Aorta (tissue), 5 donors: ENCODE measurements around the gene CACHD1. TPM values are rescaled to one million over a fixed set of nuclear protein-coding genes. Genes with fewer than 3 reads are reported as not detected.

Experiments used
- ATAC-seq: fragments of 200-7000 bp; cut with Tn5 transposase; one replicate; pipeline ENCODE4 v1.9.1; 2022; ENCODE audit warnings: moderate library complexity; ENCODE audit not compliant: low FRiP score
- DNase-seq, 2 donors: peaks; one replicate each; pipeline ENCODE4 v3.0.0-alpha.2; 2020
- H3K27ac ChIP-seq, 2 donors: one replicate each; pipeline ENCODE4 v1.5.1; 2013; ENCODE audit warnings: low read length in 2 of 2, mild to moderate bottlenecking in 2 of 2, moderate library complexity in 2 of 2, control low read depth in 1 of 2, inconsistent platforms in 1 of 2, low read depth in 1 of 2
- H3K27me3 ChIP-seq, 2 donors: one replicate each; pipeline ENCODE4 v1.6.1; 2013; ENCODE audit warnings: control low read depth in 1 of 2, low read length in 1 of 2, mild to moderate bottlenecking in 1 of 2, moderate library complexity in 1 of 2; ENCODE audit not compliant: insufficient read depth in 2 of 2, control insufficient read depth in 1 of 2
- H3K36me3 ChIP-seq, 2 donors: one replicate each; pipeline ENCODE4 v1.6.1; 2013; ENCODE audit warnings: control low read depth in 1 of 2, low read length in 1 of 2, mild to moderate bottlenecking in 1 of 2; ENCODE audit not compliant: insufficient read depth in 2 of 2, control insufficient read depth in 1 of 2
- H3K4me1 ChIP-seq, 2 donors: one replicate each; pipeline ENCODE4 v1.6.1; 2013; ENCODE audit warnings: low read length in 2 of 2, control low read depth in 1 of 2, mild to moderate bottlenecking in 1 of 2, moderate library complexity in 1 of 2; ENCODE audit not compliant: insufficient read depth in 2 of 2, control insufficient read depth in 1 of 2
- H3K4me3 ChIP-seq, 2 donors: one replicate each; pipeline ENCODE4 v1.5.1; 2013; ENCODE audit warnings: low read length in 2 of 2, control low read depth in 1 of 2, mild to moderate bottlenecking in 1 of 2
- H3K9me3 ChIP-seq: one replicate; pipeline ENCODE4 v1.6.1; 2013; ENCODE audit warnings: mild to moderate bottlenecking, low read length; ENCODE audit not compliant: control insufficient read depth
- WGBS, 2 donors: extraction: QIAGEN DNeasy Blood & Tissue Kit; methylation state at CpG; one replicate each; pipeline ENCODE4 v1.1.7; 2013; 5-methylcytosine and 5-hydroxymethylcytosine counted together
- intact Hi-C, 2 donors: fragments of 100-400 bp; cut with DNase I; formaldehyde crosslinking; loops; one replicate each; pipeline versions ENCODE4 v1.14.2 to v1.15.0; 2022
- polyA plus RNA-seq, 2 donors: library from polyadenylated mRNA; stranded (reverse); fragments of 200-250 nt; gene quantifications; one replicate each; pipeline ENCODE4 v1.2.3, GENCODE V29; 2013
- total RNA-seq, 2 donors: library from RNA; stranded (reverse); fragmentation: NEBNext Ultra II Directional; extraction: Animal tissue kit (Norgen Biotek cat#: 25700); gene quantifications; one replicate each; pipeline ENCODE4 v1.2.1, GENCODE V29; 2021
- donor health status: healthy with polysubstance abuse.
- donor health status: Bipolar disorder and iron deficiency.
- donor health status: DM: no; HTN: no; CAD: no.
- donor health status: DM: no; HTN: no; CAD: no.
- donor health status: DM: yes; HTN: yes; CAD: no.

Gene CACHD1
- total and polyA plus RNA-seq, 4 donors = 1.4 to 26.5 (median 5.0) TPM

DNA sequence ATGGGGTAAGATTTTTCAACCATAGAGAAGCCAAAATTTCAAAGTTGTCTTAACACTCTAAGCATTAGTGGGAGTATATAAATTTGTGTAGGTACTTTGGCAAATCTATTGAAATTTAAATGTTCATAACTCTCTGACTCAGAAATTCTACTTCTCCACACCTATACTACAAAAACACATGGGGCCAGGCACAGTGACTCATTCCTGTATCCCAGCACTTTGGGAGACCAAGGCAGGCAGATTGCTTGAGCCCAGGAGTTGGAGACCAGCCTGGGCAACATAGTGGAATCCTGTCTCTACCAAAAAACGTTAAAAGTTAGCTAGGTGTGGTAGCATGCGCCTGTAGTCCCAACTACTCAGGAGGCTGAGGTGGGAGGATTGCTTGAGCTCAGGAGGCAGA is 233.7 kb downstream of the CACHD1 start:
- no peaks in the 10 kb centered on the region for H3K27me3 ChIP-seq
- H3K27ac ChIP-seq = no peak overlapping the region
- 82 to 84% methylated on average over 2 of the region's 2 CpGs for WGBS, 2 donors
- H3K36me3 ChIP-seq = no peaks in the 10 kb centered on the region
- H3K4me3 ChIP-seq = no peak overlapping the region
- DNase-seq (no peak), ATAC-seq (no peak)
- no peaks in the 10 kb centered on the region for H3K4me1 ChIP-seq
- intact Hi-C loops = no loop called here
- no peaks in the 10 kb centered on the region for H3K9me3 ChIP-seq

DNA sequence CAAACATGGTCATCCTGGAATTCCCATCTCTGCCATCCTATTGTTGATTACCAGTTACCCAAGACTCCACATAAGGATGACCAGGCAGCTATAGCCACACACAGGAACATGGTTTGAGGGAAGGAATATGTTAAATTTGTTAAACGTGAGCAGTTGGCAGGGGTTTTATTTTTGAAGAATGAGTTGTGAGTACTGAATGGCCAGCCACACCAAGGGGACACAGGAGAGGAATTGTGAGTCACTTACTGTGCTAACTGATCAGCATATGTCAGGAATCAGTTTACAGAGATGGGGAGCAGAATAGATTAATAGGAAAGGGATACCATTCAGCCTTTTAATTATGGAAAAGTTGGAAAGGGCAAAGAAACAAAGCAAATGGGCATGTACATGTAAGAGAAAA is 235.7 kb downstream of the CACHD1 start:
- no peak overlapping the region for H3K27ac ChIP-seq
- no peak for DNase-seq

DNA sequence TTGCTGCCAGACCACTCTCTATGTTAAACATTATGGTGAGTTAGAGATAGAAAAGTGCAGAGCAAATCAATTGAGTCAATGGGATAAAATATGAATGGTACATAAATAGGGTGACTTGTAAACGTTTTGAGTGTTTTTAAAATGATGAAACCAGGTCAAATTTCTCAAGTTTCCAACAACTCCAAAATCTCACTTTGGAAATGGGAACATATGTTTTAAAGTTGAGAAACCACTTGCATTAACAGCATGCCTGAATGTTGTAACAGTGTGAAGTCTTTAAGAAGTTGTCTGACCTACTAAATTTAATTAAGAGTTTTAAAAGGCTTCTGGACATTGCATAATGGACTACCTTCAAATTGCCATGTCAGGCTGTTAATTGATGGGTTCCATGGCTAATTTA is 241.3 kb downstream of the CACHD1 start:
- H3K36me3 ChIP-seq = no peaks in the 10 kb centered on the region
- no peak overlapping the region for H3K4me3 ChIP-seq
- DNase-seq (no peak), ATAC-seq (no peak)
- no peaks in the 10 kb centered on the region for H3K4me1 ChIP-seq
- no peaks in the 10 kb centered on the region for H3K27me3 ChIP-seq
- H3K27ac ChIP-seq = no peak overlapping the region
- H3K9me3 ChIP-seq = no peaks in the 10 kb centered on the region
- WGBS, 2 donors = 35 to 36% methylated on average over 1 of the region's 1 CpG
- intact Hi-C loops = no loop called here

More for the DNA sequence above, 235.7 kb downstream of the CACHD1 start:
- Histone ChIP-seq H3K36me3 (no peaks in the 10 kb centered on the region), H3K9me3 (no peaks in the 10 kb centered on the region), H3K4me3 (no peak overlapping the region), H3K4me1 (no peaks in the 10 kb centered on the region), H3K27me3 (no peaks in the 10 kb centered on the region)
- ATAC-seq = no peak
- intact Hi-C loops = no loop called here
- WGBS, 2 donors = 3 to 12% methylated on average over 1 of the region's 1 CpG

DNA sequence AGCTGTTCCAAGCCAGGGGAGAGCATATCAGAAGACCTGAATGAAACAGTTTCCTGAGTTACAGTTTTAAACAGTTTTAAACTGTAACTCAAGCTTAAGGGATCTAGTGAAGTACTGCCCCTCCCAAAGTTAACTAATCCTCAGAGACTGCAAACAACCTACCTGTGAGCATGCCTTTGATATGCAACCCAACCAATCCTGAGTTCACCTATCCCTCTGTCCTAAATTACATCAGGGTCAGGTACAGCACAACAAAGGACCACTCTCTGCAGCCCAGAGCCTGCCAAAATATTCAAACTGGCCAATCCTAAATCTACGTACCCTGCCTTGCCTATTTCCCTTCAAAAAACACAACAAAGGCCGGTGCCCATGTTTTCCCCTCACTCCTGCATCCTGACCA is 242.1 kb downstream of the CACHD1 start:
- H3K9me3 ChIP-seq = no peaks in the 10 kb centered on the region
- H3K27me3 ChIP-seq = no peaks in the 10 kb centered on the region
- intact Hi-C loops = no loop called here
- H3K36me3 ChIP-seq = no peaks in the 10 kb centered on the region
- DNase-seq = no peak
- no peaks in the 10 kb centered on the region for H3K4me1 ChIP-seq
- ATAC-seq = no peak
- H3K27ac ChIP-seq = no peak overlapping the region
- no peak overlapping the region for H3K4me3 ChIP-seq
- WGBS, 2 donors = 70 to 81% methylated on average over 2 of the region's 2 CpGs

DNA sequence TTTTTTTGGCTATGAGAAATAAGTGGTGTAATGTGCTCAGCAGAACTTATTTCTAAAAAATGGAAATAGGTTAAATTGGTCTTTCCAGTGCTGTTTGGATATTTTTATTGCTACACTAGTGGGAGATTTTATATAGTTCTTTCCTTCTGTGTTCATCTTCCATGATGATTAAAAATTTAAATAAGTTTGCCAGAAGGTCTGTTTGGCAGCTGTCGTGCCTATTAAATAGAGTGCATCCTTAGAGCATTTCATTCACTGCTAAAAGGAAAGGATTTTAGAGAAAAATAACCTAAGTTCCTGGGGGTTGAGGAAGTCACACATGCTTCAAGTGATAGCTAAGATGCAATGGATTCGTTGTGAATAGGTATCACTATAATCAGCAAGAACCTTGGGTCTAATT is 245.3 kb downstream of the CACHD1 start:
- Histone ChIP-seq H3K27me3 (no peaks in the 10 kb centered on the region), H3K4me1 (no peaks in the 10 kb centered on the region), H3K4me3 (no peak overlapping the region), H3K9me3 (no peaks in the 10 kb centered on the region), H3K27ac (no peak overlapping the region), H3K36me3 (no peaks in the 10 kb centered on the region)
- WGBS, 2 donors = 85 to 86% methylated on average over 2 of the region's 2 CpGs
- intact Hi-C loops = no loop called here
- no peak for DNase-seq
- no peak for ATAC-seq

DNA sequence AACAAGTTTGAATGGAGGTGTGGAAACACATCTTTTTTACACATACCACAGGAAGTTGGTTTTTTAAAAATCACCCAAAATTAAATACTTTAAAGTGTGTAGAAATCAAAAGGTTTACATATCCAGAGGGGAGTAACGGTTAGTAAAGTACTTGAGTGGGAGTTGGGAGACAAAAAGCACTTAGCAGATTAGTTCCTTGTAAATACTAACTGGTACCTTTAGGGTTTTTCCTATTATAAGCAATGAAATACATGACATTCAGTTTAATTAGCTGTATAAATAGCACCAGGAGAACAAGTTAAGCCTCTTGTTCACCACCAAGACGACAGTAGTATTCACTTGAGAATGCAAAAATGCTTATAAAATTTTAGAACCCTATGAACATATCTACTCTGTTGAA is 251.2 kb downstream of the CACHD1 start:
- H3K4me3 ChIP-seq = no peak overlapping the region
- intact Hi-C loops = no loop called here
- peaks cover 0 to 2% of the 10 kb centered on the region in 2 donors for H3K36me3 ChIP-seq
- no peak overlapping the region for H3K27ac ChIP-seq
- no peak for DNase-seq
- H3K9me3 ChIP-seq = no peaks in the 10 kb centered on the region
- 88 to 94% methylated on average over 2 of the region's 2 CpGs for WGBS, 2 donors
- peaks cover 0 to 1% of the 10 kb centered on the region in 2 donors for H3K4me1 ChIP-seq
- no peak for ATAC-seq
- H3K27me3 ChIP-seq = no peaks in the 10 kb centered on the region

DNA sequence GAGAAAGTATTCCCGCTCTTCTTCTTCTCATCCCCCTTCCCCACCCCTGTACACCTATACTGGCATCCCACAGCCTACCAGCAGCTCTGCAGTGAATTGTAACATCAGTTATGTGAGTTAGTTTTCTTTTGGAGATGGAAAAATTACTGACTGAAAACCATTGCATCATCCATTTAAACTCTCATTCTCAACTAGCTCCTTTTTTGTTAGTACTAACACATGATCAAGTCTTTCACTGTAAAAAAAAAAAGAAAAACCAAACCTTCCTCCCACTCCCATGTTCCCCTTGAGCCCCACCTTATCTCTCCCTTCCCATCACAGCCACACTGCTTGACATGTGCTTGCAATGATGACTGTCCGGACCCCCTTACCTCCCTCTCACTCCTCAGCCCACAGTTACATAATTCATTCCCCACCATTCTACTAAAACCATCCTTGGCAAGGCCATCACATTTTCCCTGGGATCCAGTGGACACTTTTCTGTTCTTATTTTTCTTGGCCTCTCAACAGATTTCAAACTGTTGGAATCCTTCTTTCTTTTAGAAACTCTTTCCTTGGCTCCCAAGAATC is 251.7 kb downstream of the CACHD1 start:
- ATAC-seq = no peak
- 92 to 98% methylated on average over 2 of the region's 2 CpGs for WGBS, 2 donors

DNA sequence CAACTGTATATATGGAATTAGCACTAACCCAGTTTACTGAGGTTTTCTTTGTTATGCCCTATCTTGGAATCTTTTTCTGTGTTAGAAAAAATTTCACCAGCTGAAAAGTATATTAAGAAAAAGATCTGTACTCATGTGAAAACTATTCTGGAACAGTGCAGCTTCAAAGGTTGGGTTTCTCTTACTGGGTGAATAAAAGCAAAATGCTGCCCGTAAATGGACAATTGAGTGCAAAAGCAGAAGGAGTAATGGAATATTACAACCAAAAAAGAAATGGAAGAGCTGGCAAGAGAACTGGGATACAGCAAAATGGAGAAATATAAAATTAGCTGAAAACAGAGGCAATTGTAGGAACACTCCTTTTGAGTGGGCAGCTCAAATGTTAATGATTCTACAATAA is 257.9 kb downstream of the CACHD1 start:
- no peaks in the 10 kb centered on the region for H3K9me3 ChIP-seq
- WGBS, 2 donors = 3 to 9% methylated on average over 1 of the region's 1 CpG

More for the DNA sequence above, 251.7 kb downstream of the CACHD1 start:
- H3K27me3 ChIP-seq = no peaks in the 10 kb centered on the region
- no peak for DNase-seq
- peaks cover 0 to 2% of the 10 kb centered on the region in 2 donors for H3K36me3 ChIP-seq
- no peak overlapping the region for H3K27ac ChIP-seq
- intact Hi-C loops = no loop called here
- no peak overlapping the region for H3K4me3 ChIP-seq
- H3K4me1 ChIP-seq = peaks cover 0 to 1% of the 10 kb centered on the region in 2 donors
- no peaks in the 10 kb centered on the region for H3K9me3 ChIP-seq

DNA sequence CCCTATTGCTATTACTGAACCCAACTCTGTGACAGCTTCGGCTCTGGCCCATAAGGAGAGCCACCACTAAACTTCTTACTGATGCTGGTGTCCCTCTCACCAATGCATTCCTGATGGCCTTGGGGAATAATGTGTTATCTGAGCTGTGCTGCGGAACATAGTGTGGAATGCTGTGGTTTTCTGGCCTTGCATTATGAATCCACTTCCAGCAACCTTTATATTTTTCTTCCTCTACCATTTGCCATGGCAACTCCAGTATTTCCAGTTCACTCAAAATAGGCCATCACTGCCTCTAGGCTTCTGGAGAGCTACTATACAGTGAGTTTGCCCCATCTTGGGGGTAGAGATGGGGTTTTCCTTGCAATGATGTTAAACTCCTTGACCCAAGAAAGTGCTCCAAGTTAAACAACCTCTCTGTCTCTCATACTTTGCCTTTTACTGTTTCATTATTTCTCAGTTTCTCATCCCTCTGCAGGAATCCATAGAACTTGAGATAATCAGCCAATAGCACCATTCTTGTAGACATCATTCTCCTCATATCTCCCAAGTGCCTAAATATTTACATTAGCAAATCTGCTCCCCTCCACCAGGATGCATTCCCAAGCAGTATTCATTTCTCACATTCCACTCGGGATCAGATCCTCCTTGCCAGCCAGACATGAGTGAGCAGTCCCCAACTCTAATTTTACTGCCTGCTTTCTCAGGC is 263.8 kb downstream of the CACHD1 start:
- Histone ChIP-seq H3K27ac (peak overlapping the region in 1 of 2 donors; percentile 45), H3K27me3 (no peaks in the 10 kb centered on the region), H3K4me1 (peaks cover 0 to 2% of the 10 kb centered on the region in 2 donors), H3K36me3 (peaks cover 0 to 2% of the 10 kb centered on the region in 2 donors), H3K9me3 (no peaks in the 10 kb centered on the region), H3K4me3 (no peak overlapping the region)
- WGBS, 2 donors = 34 to 40% methylated on average over 3 of the region's 3 CpGs
- intact Hi-C loops = no loop called here
- ATAC-seq (no peak), DNase-seq (no peak)

More for the DNA sequence above, 257.9 kb downstream of the CACHD1 start:
- peak overlapping the region in 1 of 2 donors; percentile 93 for H3K27ac ChIP-seq
- H3K27me3 ChIP-seq = no peaks in the 10 kb centered on the region
- ATAC-seq (no peak), DNase-seq (no peak)
- intact Hi-C loops = no loop called here
- H3K4me3 ChIP-seq = no peak overlapping the region
- H3K4me1 ChIP-seq = peaks cover 3 to 4% of the 10 kb centered on the region in 2 donors
- peaks cover 0 to 4% of the 10 kb centered on the region in 2 donors for H3K36me3 ChIP-seq
